ENCODE data around the gene KLHL13. TPM values are rescaled to one million over a fixed set of nuclear protein-coding genes. Genes with fewer than 3 reads are reported as not detected.

The KLHL13 gene
- total and polyA plus RNA-seq, 2 of the 8 experiments (the other 6 are each of a cell fraction or from before 2014, with no cell fraction given): 6.4 to 12.8 TPM

GRCh38 chrX:118062048-118062789 is 54.4 kb downstream of the KLHL13 start:
- H4K20me1 ChIP-seq (replicated peaks in 1 of 2; ENCODE audit: control insufficient read depth in 1 of 2, insufficient read depth in 2 of 2, low read length in 2 of 2): no peaks in the 10 kb centered on the region
- POLR2A ChIA-PET (ENCODE audit: partially characterized antibody): no interaction called here
- no peak overlapping the region for H3K56ac ChIP-seq (replicated peaks; ENCODE audit: insufficient read length, low read depth, low read length)
- no peak overlapping the region for H4K8ac ChIP-seq (ENCODE audit: extremely low read depth, insufficient read depth, low read length)
- H4K5ac ChIP-seq (ENCODE audit: insufficient read length, low read depth, low read length): no peak overlapping the region
- no peaks in the 10 kb centered on the region for H3K79me2 ChIP-seq (ENCODE audit: control insufficient read depth in 1 of 2, insufficient read depth in 2 of 2, low read length in 2 of 2)
- H3K14ac ChIP-seq (ENCODE audit: insufficient read length): no peak overlapping the region
- no peak overlapping the region for H3K9ac ChIP-seq (replicated peaks in 1 of 4; ENCODE audit: extremely low read depth in 1 of 4, low read depth in 3 of 4, low read length in 3 of 4)
- FAIRE-seq (no peak), DNase-seq (ENCODE audit: low read depth in 1 of 2, low spot score in 2 of 2) (no peak)
- H3K18ac ChIP-seq (ENCODE audit: extremely low read depth, low read length): no peak overlapping the region
- 90% methylated on average over 4 of the region's 4 CpGs; no CpG with 5 or more reads in 1 of the 2 experiments for WGBS, 2 experiments (ENCODE audit: extremely low coverage in 1 of 2, insufficient coverage in 1 of 2, insufficient read length in 1 of 2, insufficient replicate concordance in 2 of 2, low coverage in 1 of 2, low lambda C conversion rate in 2 of 2, missing lambda C conversion rate in 1 of 2)
- H2AK5ac ChIP-seq (ENCODE audit: low read depth, low read length): no peak overlapping the region
- no peak overlapping the region for H3K27ac ChIP-seq (ENCODE audit: low read depth, low read length)
- no peaks in the 10 kb centered on the region for H3K23me2 ChIP-seq (ENCODE audit: low read depth, low read length)
- no peak overlapping the region for H2BK5ac ChIP-seq (ENCODE audit: low read depth, low read length)
- H2BK15ac ChIP-seq (ENCODE audit: low read length): no peak overlapping the region
- H3K23ac ChIP-seq (ENCODE audit: insufficient read length): no peak overlapping the region
- no peaks in the 10 kb centered on the region for H3K9me3 ChIP-seq (ENCODE audit: insufficient read depth in 2 of 2, low read depth in 1 of 2, low read length in 1 of 2)
- no peak overlapping the region for H2BK120ac ChIP-seq (replicated peaks; ENCODE audit: low read depth, low read length)
- no peak overlapping the region for H2BK12ac ChIP-seq (ENCODE audit: low read depth, low read length)
- no peaks in the 10 kb centered on the region for H3K27me3 ChIP-seq (replicated peaks in 1 of 4; ENCODE audit: control insufficient read depth in 3 of 4, extremely low read depth in 1 of 4, insufficient read depth in 3 of 4, low read length in 3 of 4)
- CTCF ChIA-PET (ENCODE audit: partially characterized antibody): no interaction called here
- no peak overlapping the region for H2AFZ ChIP-seq (ENCODE audit: low read length)
- H3K79me1 ChIP-seq (ENCODE audit: low read depth, low read length): no peaks in the 10 kb centered on the region
- no peak overlapping the region for H3K4ac ChIP-seq (replicated peaks; ENCODE audit: insufficient read length, low read depth, low read length)
- no peak overlapping the region for H3K4me3 ChIP-seq (ENCODE audit: extremely low read depth in 1 of 4, insufficient read depth in 2 of 4, low read depth in 3 of 4, low read length in 4 of 4)
- H2BK20ac ChIP-seq (ENCODE audit: low read length): no peak overlapping the region
- no peaks in the 10 kb centered on the region for H3K36me3 ChIP-seq (ENCODE audit: control insufficient read depth in 2 of 4, insufficient read depth in 4 of 4, low read length in 3 of 4)
- H3K4me1 ChIP-seq (replicated peaks in 1 of 4; ENCODE audit: control insufficient read depth in 3 of 4, insufficient read depth in 4 of 4, low read length in 3 of 4): no peaks in the 10 kb centered on the region
- H4K91ac ChIP-seq (replicated peaks; ENCODE audit: insufficient read length, low read length): no peak overlapping the region
- no peak overlapping the region for H3K4me2 ChIP-seq (ENCODE audit: insufficient read depth in 1 of 2, low read depth in 2 of 2, low read length in 2 of 2)
- TF ChIP-seq RAD21 (IDR thresholded peaks at IDR 0.05 in 1 of 2, conservative IDR thresholded peaks at IDR 0.05 in 1 of 2; ENCODE audit: low read depth in 2 of 2, low read length in 2 of 2) (no peak), BACH1 (IDR thresholded peaks at IDR 0.05; ENCODE audit: low read length) (no peak), KDM5A (IDR thresholded peaks at IDR 0.05; ENCODE audit: low read length) (no peak), TBP (IDR thresholded peaks at IDR 0.05; ENCODE audit: low read depth, low read length) (no peak), TAF1 (IDR thresholded peaks at IDR 0.05; ENCODE audit: low read depth, low read length) (no peak), YY1 (IDR thresholded peaks at IDR 0.05; ENCODE audit: low read depth, low read length) (no peak), CEBPB (IDR thresholded peaks at IDR 0.05; ENCODE audit: low read depth, low read length) (no peak), E2F6 (IDR thresholded peaks at IDR 0.05) (no peak), CBX5 (IDR thresholded peaks at IDR 0.05; ENCODE audit: low read depth, low read length) (no peak), SIN3A (conservative IDR thresholded peaks at IDR 0.05 in 1 of 2, IDR thresholded peaks at IDR 0.05 in 1 of 2; ENCODE audit: low read depth in 1 of 2, low read length in 2 of 2) (no peak), KDM1A (IDR thresholded peaks at IDR 0.05; ENCODE audit: borderline replicate concordance, low read length) (no peak), CHD2 (IDR thresholded peaks at IDR 0.05; ENCODE audit: low read length) (no peak), KDM4A (IDR thresholded peaks at IDR 0.05; ENCODE audit: low read depth, low read length, severe bottlenecking) (no peak)

Measured in H1 (cell line).